DND-41 (cell line): Measurements from ENCODE around the gene PSMB9.
A peak's percentile ranks its signal among the peaks of the same experiment; 100 is the strongest.

Experiments used
- ATAC-seq: fragments of 200-7000 bp; cut with Tn5 transposase; 3 replicates; pipeline ENCODE4 v1.9.1; 2021; ENCODE audit warnings: low read depth; ENCODE audit not compliant: insufficient read depth
- DNase-seq: peaks from one replicate; pipeline ENCODE4 v3.0.0-alpha.2; 2020
- H2AFZ ChIP-seq: 2 replicates; pipeline ENCODE4 v1.6.0; 2012; ENCODE audit warnings: low read depth, low read length
- H3K27ac ChIP-seq: 2 replicates; pipeline ENCODE4 v1.5.1; 2012; ENCODE audit warnings: low read length, inconsistent platforms
- H3K27me3 ChIP-seq: fragments of 200-600 bp; sonication (generic); 2 replicates; pipeline ENCODE4 v1.6.0; 2012; ENCODE audit warnings: low read length, mild to moderate bottlenecking, inconsistent platforms; ENCODE audit not compliant: insufficient read depth, poor library complexity
- H3K36me3 ChIP-seq: 2 replicates; pipeline ENCODE4 v1.5.1; 2012; ENCODE audit warnings: low read length, inconsistent platforms; ENCODE audit not compliant: insufficient read depth
- H3K4me1 ChIP-seq: 2 replicates; pipeline ENCODE4 v1.5.1; 2012; ENCODE audit warnings: mild to moderate bottlenecking, low read length; ENCODE audit not compliant: insufficient read depth
- H3K4me2 ChIP-seq: 2 replicates; pipeline ENCODE4 v1.6.0; 2012; ENCODE audit warnings: mild to moderate bottlenecking, moderate library complexity, low read length, inconsistent platforms; ENCODE audit not compliant: insufficient read depth
- H3K4me3 ChIP-seq, 2 experiments: fragments of 200-600 bp in 1 of 2; shearing (Covaris generic) in 1 of 2; 2 replicates each; pipeline ENCODE4 v1.5.1; 2012 to 2016; ENCODE audit warnings: inconsistent platforms in 2 of 2, low read length in 2 of 2, mild to moderate bottlenecking in 2 of 2, low read depth in 1 of 2, moderate library complexity in 1 of 2
- H3K79me2 ChIP-seq: 2 replicates; pipeline ENCODE4 v1.6.0; 2012; ENCODE audit warnings: low read length, inconsistent platforms; ENCODE audit not compliant: insufficient read depth
- H3K9ac ChIP-seq: 2 replicates; pipeline ENCODE4 v1.6.0; 2012; ENCODE audit warnings: low read depth, mild to moderate bottlenecking, inconsistent platforms, low read length, moderate library complexity
- H3K9me3 ChIP-seq: 2 replicates; pipeline ENCODE4 v1.5.1; 2012; ENCODE audit warnings: low read length, moderate library complexity, mild to moderate bottlenecking, inconsistent platforms; ENCODE audit not compliant: insufficient read depth, severe bottlenecking
- H4K20me1 ChIP-seq: 2 replicates; pipeline ENCODE4 v1.6.0; 2012; ENCODE audit warnings: low read length; ENCODE audit not compliant: insufficient read depth
- CTCF ChIP-seq: IDR thresholded peaks from 2 replicates; pipeline ENCODE4 v1.5.1; 2012; ENCODE audit warnings: borderline replicate concordance, low read length, moderate library complexity, mild to moderate bottlenecking; ENCODE audit not compliant: poor library complexity, severe bottlenecking; ENCODE audit errors: extremely low read depth
- EZH2 ChIP-seq: IDR thresholded peaks from 3 replicates; pipeline ENCODE4 v1.6.1; 2012; ENCODE audit warnings: borderline replicate concordance, low read depth, mild to moderate bottlenecking, moderate library complexity, low read length, inconsistent platforms; ENCODE audit not compliant: severe bottlenecking

Gene PSMB9

GRCh38 chr6:32836873-32837272, 17.1 kb upstream of the PSMB9 start:
- no peak for DNase-seq
- Histone ChIP-seq H3K27ac (no peak overlapping the region), H3K4me1 (peaks cover 34% of the 10 kb centered on the region), H3K36me3 (peaks cover 56% of the 10 kb centered on the region), H3K9me3 (no peaks in the 10 kb centered on the region), H3K79me2 (peaks cover 9% of the 10 kb centered on the region), H3K27me3 (no peaks in the 10 kb centered on the region), H4K20me1 (no peaks in the 10 kb centered on the region), H3K9ac (peak overlapping the region; percentile 8; the same call in 1 of the 2 replicates), H2AFZ (no peak overlapping the region), H3K4me2 (peak overlapping the region; percentile 97), H3K4me3 (no peak overlapping the region)
- ATAC-seq: no peak
- TF ChIP-seq EZH2 (no peak), CTCF (no peak)

DNA sequence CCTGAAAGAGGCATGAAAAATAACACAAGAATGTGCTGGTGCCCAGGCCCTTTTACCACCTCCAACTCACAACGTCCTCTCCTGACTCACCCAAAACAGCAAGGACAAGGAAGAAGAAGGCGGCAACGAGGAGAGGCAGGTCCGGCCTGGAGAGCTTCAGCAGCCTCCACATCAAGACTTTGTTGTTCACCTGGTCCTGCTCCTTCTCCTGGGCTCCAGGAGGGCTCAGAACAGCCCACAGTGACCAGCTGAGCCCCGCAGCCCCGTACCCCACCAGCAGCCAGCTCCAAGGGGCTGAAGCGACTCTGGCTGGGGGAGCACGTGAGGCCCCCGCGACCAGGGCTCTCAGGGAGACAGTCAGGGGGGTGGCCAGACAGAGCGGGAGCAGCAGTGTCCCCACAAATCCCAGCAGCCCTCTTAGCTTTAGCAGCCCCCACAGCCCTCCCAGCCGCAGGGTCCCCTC, 16.3 kb upstream of the PSMB9 start:
- Histone ChIP-seq H3K27me3 (no peaks in the 10 kb centered on the region), H3K9me3 (no peaks in the 10 kb centered on the region), H3K79me2 (peaks cover 16% of the 10 kb centered on the region), H2AFZ (peak overlapping the region; percentile 81), H3K4me3 (peak overlapping the region; percentile 42 to 82; a peak in 3 of 4 replicates), H3K4me1 (peaks cover 42% of the 10 kb centered on the region), H3K9ac (peak overlapping the region; percentile 74), H4K20me1 (no peaks in the 10 kb centered on the region), H3K36me3 (peaks cover 57% of the 10 kb centered on the region), H3K27ac (peak overlapping the region; percentile 90), H3K4me2 (peak overlapping the region; percentile 97)
- DNase-seq: no peak
- no peak for TF ChIP-seq CTCF
- no peak for TF ChIP-seq EZH2
- no peak for ATAC-seq

- H3K4me1 ChIP-seq: peaks cover 49% of the 10 kb centered on the region
- H3K36me3 ChIP-seq: peaks cover 58% of the 10 kb centered on the region
- H2AFZ ChIP-seq: peak within 1 kb of the TSS; percentile 81
- ATAC-seq (peak; percentile 90), DNase-seq (peak; percentile 96)
- peak within 1 kb of the TSS; percentile 90 for H3K27ac ChIP-seq
- no peaks in the 10 kb centered on the region for H4K20me1 ChIP-seq
- peaks cover 23% of the 10 kb centered on the region for H3K79me2 ChIP-seq
- peak within 1 kb of the TSS; percentile 74 for H3K9ac ChIP-seq
- H3K4me2 ChIP-seq: peak within 1 kb of the TSS; percentile 97
- TF ChIP-seq EZH2 (no peak), CTCF (peak; percentile 98)
- H3K27me3 ChIP-seq: no peaks in the 10 kb centered on the region
- H3K9me3 ChIP-seq: no peaks in the 10 kb centered on the region
- peak within 1 kb of the TSS; percentile 42 to 82; a peak in 3 of 4 replicates for H3K4me3 ChIP-seq
Observed at GRCh38 chr6:32838114-32838958, 15.7 kb upstream of the PSMB9 start, which contains the start of gene TAP2. Gene TAP2, minus strand, starts transcription at chr6:32838739. Its CDS starts 506 bp downstream, at chr6:32838233.
